Measurements from ENCODE around the gene KIF26B. TPM values are rescaled to one million over a fixed set of nuclear protein-coding genes. Genes with fewer than 3 reads are reported as not detected.
"Not testable (repeated sequence)": the region's sequence is repeated elsewhere in the genome, so short reads cannot be mapped to it uniquely, and the experiment has no call there.

Gene KIF26B
- total RNA-seq, 1 donor from 2014 or later: 1.1 TPM

GRCh38 chr1:245690156-245690690 lies 535.4 kb downstream of the KIF26B start:
- intact Hi-C loops (cut with DNase I): no loop called here
- DNase-seq (ENCODE audit: low spot score): peak; percentile 70

DNA sequence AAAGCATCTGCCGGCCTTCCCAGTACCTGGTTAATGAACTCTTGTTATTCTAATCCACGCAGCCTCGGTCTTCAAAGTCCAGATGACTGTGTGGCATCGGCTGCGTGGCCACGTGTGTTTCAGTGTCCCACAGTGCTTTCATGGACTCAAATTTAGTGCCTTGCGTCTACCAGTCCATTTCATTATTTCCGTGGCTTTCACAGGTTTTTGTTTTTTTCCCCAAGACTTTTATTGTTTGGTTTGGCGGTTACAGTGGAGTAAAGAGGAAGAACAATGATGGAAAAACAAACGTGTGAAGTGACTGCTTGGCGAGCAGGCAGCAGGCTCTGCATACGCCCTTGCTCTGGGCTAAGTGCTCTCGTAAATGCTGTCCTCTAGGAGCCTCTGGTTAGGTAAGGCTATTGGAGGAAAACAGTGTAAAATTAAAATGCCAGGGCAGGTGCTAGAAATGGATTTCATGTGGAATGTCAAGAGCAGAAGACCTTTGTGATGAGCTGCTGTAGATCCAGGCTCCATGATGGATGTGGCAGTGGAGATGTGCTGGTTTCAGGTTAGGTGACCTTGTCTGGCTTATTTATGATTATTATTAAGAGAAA lies 536.3 kb downstream of the KIF26B start:
- intact Hi-C loops (cut with DNase I): no loop called here
- DNase-seq (ENCODE audit: low spot score): peak; percentile 49

DNA sequence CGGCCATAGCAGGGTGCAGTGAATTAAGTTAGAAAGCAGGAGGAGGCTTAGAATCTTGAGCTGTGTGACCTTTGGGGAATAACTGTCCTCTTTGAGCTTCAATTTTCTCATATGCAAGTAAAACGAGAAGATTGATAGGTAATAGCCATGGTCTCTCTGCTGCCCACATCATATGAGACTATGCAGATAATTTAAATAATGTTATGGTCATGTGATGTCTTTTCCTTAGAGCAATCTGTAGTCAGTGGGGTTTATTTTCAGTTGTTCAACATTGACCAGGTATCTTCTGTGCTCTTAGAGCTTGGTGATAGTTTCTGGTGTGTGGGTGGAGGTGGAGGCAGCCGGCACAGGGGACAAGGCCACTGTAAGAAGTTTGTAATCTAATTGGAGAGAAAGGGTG lies 537.1 kb downstream of the KIF26B start:
- intact Hi-C loops (cut with DNase I): no loop called here
- no peak for DNase-seq (ENCODE audit: low spot score)

DNA sequence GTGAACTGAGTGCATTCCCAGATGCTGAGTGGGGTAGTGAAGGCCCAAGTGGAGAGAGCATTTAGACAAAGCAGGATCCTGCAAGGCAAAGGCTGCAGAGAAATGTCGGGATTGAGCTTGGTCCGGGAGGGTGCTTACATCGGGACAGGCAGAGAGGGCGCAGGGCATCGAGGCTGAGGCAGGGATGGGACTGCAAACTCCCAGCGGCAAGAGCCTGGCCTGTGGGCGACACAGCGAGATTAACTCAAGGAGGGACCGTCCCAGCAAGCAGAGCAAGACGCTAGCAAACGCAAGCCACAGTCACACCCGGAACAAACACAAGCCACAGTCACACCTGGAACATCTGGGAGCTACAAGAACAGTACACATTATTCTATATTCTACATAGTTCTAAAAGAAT lies 537.5 kb downstream of the KIF26B start:
- intact Hi-C loops (cut with DNase I): no loop called here
- peak; percentile 66 for DNase-seq (ENCODE audit: low spot score)

GRCh38 chr1:245693116-245693793 lies 538.5 kb downstream of the KIF26B start:
- intact Hi-C loops (cut with DNase I): no loop called here
- peak; percentile 38 for DNase-seq (ENCODE audit: low spot score)

DNA sequence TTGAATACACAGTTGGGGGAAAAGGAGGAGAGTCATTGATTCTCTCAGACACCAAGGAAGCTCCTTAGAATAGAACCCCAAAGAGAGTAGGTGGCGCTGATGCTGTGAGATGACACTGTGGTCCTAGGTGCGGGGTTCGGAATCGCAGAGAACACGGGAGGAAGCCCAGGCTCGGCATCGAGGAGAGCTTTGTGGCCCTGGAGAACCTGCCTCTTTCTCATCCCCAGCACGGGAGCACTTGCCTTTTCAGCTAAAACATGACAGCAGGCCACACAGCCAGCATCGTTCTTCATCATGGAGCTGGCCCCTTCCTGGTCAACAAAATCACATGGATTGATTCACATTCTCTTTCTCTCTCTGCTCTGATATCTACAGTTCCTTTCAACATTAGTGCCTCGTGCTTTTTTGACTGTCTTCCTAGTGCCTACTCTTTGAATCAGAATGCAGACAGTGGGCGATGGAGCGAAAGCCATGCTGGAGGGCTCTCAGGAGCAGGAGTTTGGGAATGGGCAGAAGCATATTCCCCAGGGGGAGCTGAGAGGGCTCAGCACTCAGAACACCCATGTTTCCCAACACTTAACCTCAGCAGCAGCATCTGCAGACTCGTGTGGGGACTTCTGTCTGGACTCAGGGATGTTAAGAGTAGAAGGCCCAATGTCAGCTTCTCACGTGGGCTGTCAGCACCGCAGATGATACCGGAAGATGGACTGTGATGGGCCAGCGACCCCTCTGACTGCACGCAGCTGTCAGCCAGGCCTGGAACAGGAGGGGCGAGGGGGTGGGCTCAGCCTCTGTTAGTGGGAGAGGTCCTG lies 539.4 kb downstream of the KIF26B start:
- DNase-seq (ENCODE audit: low spot score): peak; percentile 71
- intact Hi-C loops (cut with DNase I): no loop called here

DNA sequence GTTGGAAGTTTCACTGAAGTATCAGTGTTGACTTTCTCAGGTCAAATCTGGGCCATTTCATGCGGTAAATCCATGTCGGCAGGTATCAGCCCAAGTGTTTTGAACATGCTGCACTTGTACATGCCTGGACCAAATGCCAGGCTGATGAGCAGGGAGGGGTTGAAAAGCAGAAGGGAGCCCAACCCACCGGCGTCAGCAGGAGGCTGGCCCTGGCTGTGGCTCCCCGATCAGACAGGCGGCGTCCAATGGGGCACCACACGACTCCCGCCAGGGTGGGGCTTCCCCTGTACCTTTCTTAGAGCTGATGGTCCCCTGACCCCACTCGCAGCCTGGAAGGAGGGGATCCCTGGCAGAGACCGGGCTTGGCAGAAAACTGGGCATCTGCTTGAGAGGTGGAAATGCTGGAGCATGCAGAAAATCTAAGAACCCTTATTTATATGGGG lies 540.0 kb downstream of the KIF26B start:
- DNase-seq (ENCODE audit: low spot score): peak; percentile 65
- intact Hi-C loops (cut with DNase I): no loop called here

DNA sequence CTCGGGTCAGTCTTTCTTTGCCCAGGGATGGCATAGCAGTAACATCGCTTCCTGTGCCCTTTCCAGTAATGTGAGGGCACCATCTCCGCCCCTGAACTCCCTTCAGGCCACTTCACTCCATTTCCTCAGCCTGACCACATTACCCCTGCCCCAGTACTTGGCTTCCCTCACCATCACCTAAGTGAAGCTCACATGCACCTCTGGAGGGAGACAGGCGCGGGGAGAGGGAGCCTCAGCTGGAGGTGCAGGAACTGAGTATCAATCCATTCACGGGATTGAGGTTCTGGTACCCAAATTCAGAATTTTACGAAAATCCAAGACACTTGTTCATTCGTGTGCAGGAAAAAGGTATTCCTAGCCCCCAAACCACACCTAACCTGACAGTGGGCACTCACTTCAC lies 540.4 kb downstream of the KIF26B start:
- intact Hi-C loops (cut with DNase I): no loop called here
- DNase-seq (ENCODE audit: low spot score): peak; percentile 65

DNA sequence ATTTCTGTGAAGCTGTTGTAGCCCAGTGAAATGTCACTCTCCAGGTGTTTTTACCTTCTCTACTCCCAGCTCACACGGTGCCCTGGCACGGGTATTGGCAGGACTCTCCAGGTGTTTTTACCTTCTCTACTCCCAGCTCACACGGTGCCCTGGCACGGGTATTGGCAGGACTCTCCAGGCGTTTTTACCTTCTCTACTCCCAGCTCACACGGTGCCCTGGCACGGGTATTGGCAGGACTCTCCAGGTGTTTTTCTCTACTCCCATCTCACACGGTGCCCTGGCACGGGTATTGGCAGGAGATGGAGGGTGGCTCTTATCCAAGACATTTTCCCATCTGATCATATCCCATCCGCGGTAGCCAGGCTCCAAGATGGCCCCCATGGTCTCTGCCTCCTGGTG lies 540.9 kb downstream of the KIF26B start:
- intact Hi-C loops (cut with DNase I); DNase-seq (ENCODE audit: low spot score): not testable (repeated sequence)

GRCh38 chr1:245698116-245698515 lies 543.3 kb downstream of the KIF26B start:
- intact Hi-C loops (cut with DNase I): no loop called here
- DNase-seq (ENCODE audit: low spot score): peak; percentile 46

- intact Hi-C loops (cut with DNase I): no loop called here
- peak; percentile 47 for DNase-seq (ENCODE audit: low spot score)
These were observed 544.1 kb downstream of the KIF26B start for GRCh38 chr1:245698860-245699259.

DNA sequence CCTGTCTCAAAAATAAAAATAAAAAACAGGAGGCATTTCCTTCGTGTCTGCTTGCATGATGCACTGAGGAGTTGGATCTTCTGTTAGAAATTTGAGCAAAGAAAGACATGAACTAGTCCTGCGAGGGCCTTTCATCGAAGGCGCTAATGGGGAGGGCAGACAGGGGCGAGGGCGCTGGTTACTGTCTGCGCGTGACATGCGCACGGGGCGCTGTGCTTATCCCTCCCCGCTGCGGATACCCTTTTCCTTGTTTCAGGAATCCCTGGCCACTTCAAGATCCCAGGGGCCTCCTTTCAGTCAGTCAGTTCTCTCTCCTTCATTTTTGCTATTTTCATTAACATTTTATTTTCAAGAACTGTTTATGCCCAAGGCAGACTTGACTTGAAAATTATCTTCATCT lies 545.8 kb downstream of the KIF26B start:
- intact Hi-C loops (cut with DNase I): no loop called here
- peak; percentile 63 for DNase-seq (ENCODE audit: low spot score)

DNA sequence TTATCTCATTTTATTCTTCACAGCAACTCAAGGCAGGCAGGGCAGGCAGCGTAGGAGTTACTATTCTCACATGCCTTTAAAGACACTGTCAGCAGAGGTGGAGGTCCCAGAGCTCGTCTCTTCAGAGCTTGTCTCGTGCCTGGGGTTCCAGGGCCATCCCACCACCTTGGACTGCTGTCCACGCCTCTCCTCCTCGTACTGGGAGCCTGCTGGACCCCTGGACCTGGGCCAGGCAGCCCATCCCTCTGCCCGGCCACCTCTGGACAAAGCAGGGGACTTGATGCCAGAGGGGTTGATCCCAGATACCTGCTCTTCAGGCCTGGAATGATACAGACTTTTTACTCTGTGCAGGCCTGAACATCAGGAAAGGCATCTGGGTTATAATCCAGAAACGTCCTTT lies 546.8 kb downstream of the KIF26B start:
- intact Hi-C loops (cut with DNase I): no loop called here
- DNase-seq (ENCODE audit: low spot score): peak; percentile 44

GRCh38 chr1:245702346-245702745 lies 547.6 kb downstream of the KIF26B start:
- intact Hi-C loops (cut with DNase I): no loop called here
- DNase-seq (ENCODE audit: low spot score): peak; percentile 49

DNA sequence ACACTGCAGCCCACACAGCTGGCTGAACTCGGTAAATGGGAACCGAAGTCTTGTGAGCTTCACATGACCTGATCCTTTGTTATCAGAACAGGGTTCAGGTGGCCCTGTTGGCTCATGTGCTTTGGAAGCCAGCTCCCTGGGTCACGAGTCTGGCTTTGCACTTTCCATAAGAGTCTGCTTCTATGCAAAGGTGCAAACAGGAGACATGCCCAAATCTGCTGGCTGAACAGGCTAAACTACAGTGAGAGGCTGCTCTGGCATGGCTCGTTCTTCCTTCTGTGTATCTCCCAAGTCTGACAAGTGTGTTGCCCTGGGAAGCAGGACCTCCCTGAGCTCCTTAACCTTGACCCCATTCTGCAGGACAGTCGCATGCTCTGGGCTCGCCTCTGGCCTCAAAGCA lies 549.6 kb downstream of the KIF26B start:
- DNase-seq (ENCODE audit: low spot score): no peak
- intact Hi-C loops (cut with DNase I): no loop called here

DNA sequence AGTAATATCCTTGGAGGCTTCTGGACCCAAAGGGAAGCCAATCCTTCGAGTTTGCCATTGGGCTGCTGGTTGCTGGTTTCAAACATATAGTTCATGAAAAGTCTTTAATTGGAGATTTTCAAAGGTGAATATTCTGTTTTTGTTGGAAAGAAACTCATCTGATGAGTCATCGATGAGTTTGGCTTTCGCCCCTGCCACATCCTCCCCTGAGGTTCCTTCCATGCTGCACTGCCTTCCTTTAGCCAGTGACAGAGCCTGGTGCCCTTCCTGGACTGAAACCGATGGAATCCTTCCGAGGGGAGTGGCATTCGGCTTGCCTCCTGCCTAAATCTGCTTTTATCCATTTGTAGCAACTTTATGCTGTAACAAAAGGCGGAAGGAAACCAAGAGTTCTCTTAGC lies 550.0 kb downstream of the KIF26B start:
- intact Hi-C loops (cut with DNase I): no loop called here
- DNase-seq (ENCODE audit: low spot score): no peak

- DNase-seq (ENCODE audit: low spot score): no peak
- intact Hi-C loops (cut with DNase I): no loop called here
These were observed 553.2 kb downstream of the KIF26B start for GRCh38 chr1:245707941-245708340.

- intact Hi-C loops (cut with DNase I): no loop called here
- no peak for DNase-seq (ENCODE audit: low spot score)
These were observed 556.4 kb downstream of the KIF26B start for GRCh38 chr1:245710961-245711903.

- DNase-seq (ENCODE audit: low spot score); intact Hi-C loops (cut with DNase I): not testable (repeated sequence)
These were observed 559.2 kb downstream of the KIF26B start for GRCh38 chr1:245714027-245714426.

Measured in cardiac septum (tissue), 1 donor.